ENCODE data around the gene TTC28. TPM values are rescaled to one million over a fixed set of nuclear protein-coding genes. Genes with fewer than 3 reads are reported as not detected.

TTC28 gene
- polyA plus RNA-seq, 4 donors, result 0.45 to 24.0 (median 3.7) TPM

DNA sequence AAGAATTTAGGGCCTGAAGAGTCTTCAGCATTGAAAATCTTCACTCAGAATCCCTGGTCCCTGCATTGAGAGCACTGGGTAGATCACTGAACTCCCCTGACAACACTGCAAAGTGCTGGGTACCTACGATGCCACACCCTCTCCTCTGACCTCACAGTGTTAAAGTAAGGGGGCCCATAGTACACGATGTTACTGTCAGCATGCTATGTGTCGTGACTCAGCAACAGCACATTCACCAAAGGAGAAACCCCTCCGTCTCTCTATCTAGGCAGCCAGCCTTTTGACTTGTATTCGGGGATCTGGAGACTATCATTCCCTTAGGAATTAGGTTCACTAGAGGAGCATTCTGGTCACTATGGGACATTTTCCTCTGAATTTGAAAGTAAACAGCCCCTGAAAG lies 693.2 kb downstream of the TTC28 start:
- Histone ChIP-seq H3K9me3 (ENCODE audit: control insufficient read depth in 2 of 2, insufficient read depth in 1 of 2, low read depth in 1 of 2, low read length in 1 of 2) (no peaks in the 10 kb centered on the region), H3K27ac (ENCODE audit: low read depth in 1 of 3, low read length in 2 of 3) (no peak overlapping the region), H3K4me3 (ENCODE audit: low read depth in 1 of 3, low read length in 3 of 3) (no peak overlapping the region), H3K4me1 (ENCODE audit: control insufficient read depth in 3 of 3, insufficient read depth in 2 of 3, low read depth in 1 of 3, low read length in 2 of 3) (no peaks in the 10 kb centered on the region), H3K36me3 (ENCODE audit: control insufficient read depth in 3 of 3, insufficient read depth in 2 of 3, low read depth in 1 of 3, low read length in 3 of 3) (peaks cover 2 to 85% (median 6%) of the 10 kb centered on the region in 3 donors), H3K27me3 (ENCODE audit: control insufficient read depth in 3 of 3, insufficient read depth in 3 of 3, low read length in 3 of 3) (no peaks in the 10 kb centered on the region)
- WGBS, 3 donors, result 84 to 88% (median 87%) methylated on average over 5 of the region's 5 CpGs
- no peak for FAIRE-seq
- no peak for DNase-seq

DNA sequence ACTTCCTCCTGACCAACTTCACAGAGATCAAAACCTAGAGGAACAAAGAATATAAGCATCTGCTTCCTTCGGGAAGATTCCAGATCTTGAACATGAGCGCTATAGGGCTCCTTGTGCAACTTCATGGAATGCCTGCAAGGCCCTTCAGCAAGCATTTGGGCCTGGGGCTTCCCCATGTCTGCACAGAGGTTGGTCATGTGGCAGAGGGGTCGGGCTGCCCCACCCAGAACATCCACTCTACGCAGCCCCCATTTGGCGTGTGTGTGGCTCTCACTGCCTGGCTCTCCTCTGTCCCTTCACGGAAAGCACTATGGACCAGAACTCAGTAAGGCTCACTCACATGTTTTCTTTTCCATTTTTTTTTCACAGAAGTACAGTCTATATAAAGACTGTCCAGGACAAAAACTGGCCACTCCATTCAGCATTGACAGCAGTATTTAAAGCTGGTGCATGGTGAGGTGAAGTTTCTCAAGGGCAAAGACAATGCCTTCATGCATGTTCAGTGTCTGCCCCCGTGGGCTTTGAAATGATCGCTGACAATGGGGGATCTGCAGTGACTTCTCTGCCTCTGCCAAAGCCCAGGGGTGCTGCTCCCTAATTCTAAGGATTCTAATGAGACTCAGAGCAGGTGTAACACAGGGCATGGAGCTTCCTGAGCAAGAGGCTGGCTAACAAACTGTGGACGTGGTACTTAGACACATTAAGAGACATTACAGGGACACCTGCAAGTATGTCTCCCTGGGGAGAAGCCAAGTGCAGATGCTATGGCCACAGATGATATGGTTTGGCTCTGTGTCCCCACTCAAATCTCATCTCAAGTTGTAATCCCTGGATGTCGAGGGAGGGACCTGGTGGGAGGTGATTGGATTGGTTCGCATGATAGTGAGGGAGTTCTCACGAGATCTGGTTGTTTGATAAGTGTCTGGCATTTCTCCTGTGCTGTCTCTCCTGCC lies 694.0 kb downstream of the TTC28 start:
- Histone ChIP-seq H3K27me3 (ENCODE audit: control insufficient read depth in 3 of 3, insufficient read depth in 3 of 3, low read length in 3 of 3) (no peaks in the 10 kb centered on the region), H3K4me1 (ENCODE audit: control insufficient read depth in 3 of 3, insufficient read depth in 2 of 3, low read depth in 1 of 3, low read length in 2 of 3) (no peaks in the 10 kb centered on the region), H3K9me3 (ENCODE audit: control insufficient read depth in 2 of 2, insufficient read depth in 1 of 2, low read depth in 1 of 2, low read length in 1 of 2) (no peaks in the 10 kb centered on the region), H3K27ac (ENCODE audit: low read depth in 1 of 3, low read length in 2 of 3) (no peak overlapping the region), H3K36me3 (ENCODE audit: control insufficient read depth in 3 of 3, insufficient read depth in 2 of 3, low read depth in 1 of 3, low read length in 3 of 3) (peaks cover 2 to 82% (median 6%) of the 10 kb centered on the region in 3 donors), H3K4me3 (ENCODE audit: low read depth in 1 of 3, low read length in 3 of 3) (no peak overlapping the region)
- 89 to 92% (median 91%) methylated on average over 12 of the region's 12 CpGs for WGBS, 3 donors
- FAIRE-seq (no peak), DNase-seq (no peak)

DNA sequence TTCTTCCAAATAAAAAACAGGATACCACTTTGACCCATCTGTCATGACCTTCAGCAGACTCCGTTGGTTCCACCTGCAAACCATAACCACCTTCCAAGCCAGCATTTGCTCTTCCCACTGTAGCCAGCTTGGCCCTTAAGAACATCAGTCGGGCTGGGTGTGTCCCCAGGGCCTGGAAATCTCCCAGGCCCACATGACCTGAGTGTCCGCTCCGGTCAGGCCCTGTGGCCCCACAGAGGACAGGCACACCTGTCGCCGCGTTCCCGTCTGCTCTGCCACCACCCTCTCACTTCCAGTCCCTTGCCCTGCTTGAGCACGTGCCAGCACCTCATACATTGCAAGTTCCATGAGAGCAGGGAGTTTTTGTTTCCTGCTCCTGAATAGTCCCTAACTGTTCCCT lies 694.9 kb downstream of the TTC28 start:
- Histone ChIP-seq H3K4me1 (ENCODE audit: control insufficient read depth in 3 of 3, insufficient read depth in 2 of 3, low read depth in 1 of 3, low read length in 2 of 3) (no peaks in the 10 kb centered on the region), H3K9me3 (ENCODE audit: control insufficient read depth in 2 of 2, insufficient read depth in 1 of 2, low read depth in 1 of 2, low read length in 1 of 2) (no peaks in the 10 kb centered on the region), H3K36me3 (ENCODE audit: control insufficient read depth in 3 of 3, insufficient read depth in 2 of 3, low read depth in 1 of 3, low read length in 3 of 3) (peaks cover 2 to 78% (median 6%) of the 10 kb centered on the region in 3 donors), H3K27ac (ENCODE audit: low read depth in 1 of 3, low read length in 2 of 3) (no peak overlapping the region), H3K27me3 (ENCODE audit: control insufficient read depth in 3 of 3, insufficient read depth in 3 of 3, low read length in 3 of 3) (no peaks in the 10 kb centered on the region), H3K4me3 (ENCODE audit: low read depth in 1 of 3, low read length in 3 of 3) (no peak overlapping the region)
- DNase-seq (no peak), FAIRE-seq (no peak)
- 88 to 93% (median 89%) methylated on average over 9 of the region's 9 CpGs for WGBS, 3 donors

DNA sequence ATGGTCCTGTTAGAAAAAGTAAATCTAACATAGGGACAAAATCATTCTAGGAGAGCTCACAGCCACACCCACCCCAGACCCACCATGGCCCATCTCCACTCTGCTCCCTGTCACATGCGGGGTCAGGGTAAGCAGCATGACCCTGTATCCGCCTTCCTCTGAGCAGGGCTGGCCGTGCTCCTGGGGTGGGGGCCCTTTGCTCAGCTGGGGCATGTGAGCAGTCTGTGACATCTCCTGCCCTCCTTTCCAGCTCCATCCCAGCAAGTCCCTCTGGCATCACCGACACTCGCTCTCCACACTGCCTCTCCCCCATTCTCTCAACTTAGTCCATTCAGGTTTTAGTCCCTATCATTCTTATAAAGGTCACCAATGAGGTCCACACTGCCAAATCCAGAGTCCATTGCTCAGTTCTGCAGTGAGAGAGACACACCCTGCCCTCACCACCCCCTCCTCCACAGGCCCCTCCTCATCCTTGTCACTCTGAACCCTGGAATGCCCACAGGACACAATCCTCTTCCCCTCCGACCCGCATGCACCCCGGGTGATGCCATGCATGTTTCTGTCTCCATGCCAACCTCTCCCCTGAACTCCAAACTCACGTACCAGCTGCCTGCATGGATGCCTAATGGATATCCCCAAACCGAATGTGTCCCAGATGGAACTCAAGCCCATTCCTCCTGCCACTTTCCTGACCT lies 695.5 kb downstream of the TTC28 start:
- DNase-seq (no peak), FAIRE-seq (no peak)
- 74 to 84% (median 78%) methylated on average over 10 of the region's 10 CpGs for WGBS, 3 donors
- H3K27ac ChIP-seq (ENCODE audit: low read depth in 1 of 3, low read length in 2 of 3), result no peak overlapping the region
- peaks cover 2 to 74% (median 6%) of the 10 kb centered on the region in 3 donors for H3K36me3 ChIP-seq (ENCODE audit: control insufficient read depth in 3 of 3, insufficient read depth in 2 of 3, low read depth in 1 of 3, low read length in 3 of 3)
- H3K27me3 ChIP-seq (ENCODE audit: control insufficient read depth in 3 of 3, insufficient read depth in 3 of 3, low read length in 3 of 3), result no peaks in the 10 kb centered on the region
- no peaks in the 10 kb centered on the region for H3K4me1 ChIP-seq (ENCODE audit: control insufficient read depth in 3 of 3, insufficient read depth in 2 of 3, low read depth in 1 of 3, low read length in 2 of 3)
- H3K9me3 ChIP-seq (ENCODE audit: control insufficient read depth in 2 of 2, insufficient read depth in 1 of 2, low read depth in 1 of 2, low read length in 1 of 2), result no peaks in the 10 kb centered on the region
- no peak overlapping the region for H3K4me3 ChIP-seq (ENCODE audit: low read depth in 1 of 3, low read length in 3 of 3)

DNA sequence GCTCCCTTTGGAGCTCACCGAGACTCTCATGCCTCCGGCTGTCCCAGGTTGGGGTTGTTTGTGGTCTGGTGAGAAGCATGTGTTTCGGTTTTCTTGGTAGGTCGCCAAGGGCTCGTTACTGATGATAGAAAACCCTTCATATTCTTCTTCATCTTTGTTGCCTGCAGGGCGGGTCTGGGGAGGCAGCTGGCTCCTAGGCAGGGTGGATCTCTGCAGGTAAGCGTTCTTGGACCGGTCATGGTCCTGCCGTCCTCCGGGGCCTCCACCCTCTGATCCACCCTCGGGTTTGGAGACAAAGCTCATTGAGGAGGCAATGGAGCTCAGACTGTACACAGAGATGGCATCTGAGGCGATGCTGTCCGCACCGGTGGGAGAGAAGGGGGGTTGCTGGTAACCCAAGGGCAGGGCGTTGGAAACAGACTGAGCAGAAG lies 696.3 kb downstream of the TTC28 start:
- Histone ChIP-seq H3K27me3 (ENCODE audit: control insufficient read depth in 3 of 3, insufficient read depth in 3 of 3, low read length in 3 of 3) (no peaks in the 10 kb centered on the region), H3K4me3 (ENCODE audit: low read depth in 1 of 3, low read length in 3 of 3) (no peak overlapping the region), H3K9me3 (ENCODE audit: control insufficient read depth in 2 of 2, insufficient read depth in 1 of 2, low read depth in 1 of 2, low read length in 1 of 2) (no peaks in the 10 kb centered on the region), H3K4me1 (ENCODE audit: control insufficient read depth in 3 of 3, insufficient read depth in 2 of 3, low read depth in 1 of 3, low read length in 2 of 3) (no peaks in the 10 kb centered on the region), H3K36me3 (ENCODE audit: control insufficient read depth in 3 of 3, insufficient read depth in 2 of 3, low read depth in 1 of 3, low read length in 3 of 3) (peaks cover 2 to 69% (median 6%) of the 10 kb centered on the region in 3 donors), H3K27ac (ENCODE audit: low read depth in 1 of 3, low read length in 2 of 3) (no peak overlapping the region)
- no peak for DNase-seq
- 86 to 89% (median 88%) methylated on average over 15 of the region's 15 CpGs for WGBS, 3 donors
- FAIRE-seq, result no peak

DNA sequence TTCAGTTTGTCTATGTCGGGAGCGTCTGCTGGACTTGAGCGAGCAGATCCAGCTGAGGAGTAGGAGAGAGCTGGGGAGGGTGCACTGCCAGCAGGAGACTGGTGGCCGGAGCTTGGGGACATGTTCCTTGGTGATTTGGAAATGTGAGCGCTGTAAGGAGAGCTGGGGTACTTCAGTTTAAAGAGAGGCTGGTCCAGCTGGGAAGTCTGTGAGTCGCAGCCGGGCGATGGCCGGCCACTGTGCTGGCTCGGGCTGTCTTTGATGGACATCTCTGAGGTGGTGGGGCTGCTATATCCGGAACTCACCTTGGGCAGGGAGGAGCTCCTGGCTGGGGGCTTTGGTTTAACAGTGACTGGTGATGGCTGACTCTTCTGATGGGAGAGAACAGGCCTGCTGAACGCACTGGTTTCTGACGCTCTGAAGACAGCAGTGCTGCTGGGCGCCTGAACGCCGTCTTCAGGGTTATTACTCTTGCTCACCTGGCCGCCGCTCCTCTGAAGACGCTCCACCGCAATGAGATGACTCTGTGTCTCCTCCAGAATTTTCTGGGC lies 696.9 kb downstream of the TTC28 start:
- 95 to 98% (median 95%) methylated on average over 20 of the region's 20 CpGs for WGBS, 3 donors
- peaks cover 3 to 68% (median 6%) of the 10 kb centered on the region in 3 donors for H3K36me3 ChIP-seq (ENCODE audit: control insufficient read depth in 3 of 3, insufficient read depth in 2 of 3, low read depth in 1 of 3, low read length in 3 of 3)
- FAIRE-seq, result no peak

DNA sequence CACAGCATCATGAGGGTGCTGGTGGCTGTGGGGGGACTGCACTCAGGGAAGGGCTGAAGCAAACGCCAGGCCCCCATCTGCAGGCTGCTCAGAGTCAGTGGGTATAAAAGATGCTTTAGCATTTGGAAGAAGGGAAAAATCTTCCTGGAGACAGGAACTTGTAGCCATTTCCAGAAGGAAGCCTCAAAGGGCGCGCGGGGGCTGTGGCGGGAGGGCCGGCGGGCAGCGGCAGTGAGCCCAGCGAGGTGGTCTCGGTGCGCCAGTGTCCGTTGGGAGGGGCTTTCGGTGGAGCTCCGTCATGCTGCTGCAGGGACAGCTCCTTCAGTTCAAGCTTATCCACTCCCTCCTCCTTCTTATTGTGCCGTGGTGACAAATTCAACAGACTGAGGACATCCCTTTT lies 697.5 kb downstream of the TTC28 start:
- Histone ChIP-seq H3K4me3 (ENCODE audit: low read depth in 1 of 3, low read length in 3 of 3) (no peak overlapping the region), H3K4me1 (ENCODE audit: control insufficient read depth in 3 of 3, insufficient read depth in 2 of 3, low read depth in 1 of 3, low read length in 2 of 3) (no peaks in the 10 kb centered on the region), H3K27me3 (ENCODE audit: control insufficient read depth in 3 of 3, insufficient read depth in 3 of 3, low read length in 3 of 3) (no peaks in the 10 kb centered on the region), H3K27ac (ENCODE audit: low read depth in 1 of 3, low read length in 2 of 3) (no peak overlapping the region), H3K36me3 (ENCODE audit: control insufficient read depth in 3 of 3, insufficient read depth in 2 of 3, low read depth in 1 of 3, low read length in 3 of 3) (peaks cover 4 to 62% (median 6%) of the 10 kb centered on the region in 3 donors), H3K9me3 (ENCODE audit: control insufficient read depth in 2 of 2, insufficient read depth in 1 of 2, low read depth in 1 of 2, low read length in 1 of 2) (no peaks in the 10 kb centered on the region)
- FAIRE-seq (no peak), DNase-seq (no peak)
- 96 to 97% (median 96%) methylated on average over 13 to 15 of the region's 15 CpGs for WGBS, 3 donors

More for the DNA sequence above, 696.9 kb downstream of the TTC28 start:
- DNase-seq, result no peak
- Histone ChIP-seq H3K4me3 (ENCODE audit: low read depth in 1 of 3, low read length in 3 of 3) (no peak overlapping the region), H3K27me3 (ENCODE audit: control insufficient read depth in 3 of 3, insufficient read depth in 3 of 3, low read length in 3 of 3) (no peaks in the 10 kb centered on the region), H3K27ac (ENCODE audit: low read depth in 1 of 3, low read length in 2 of 3) (no peak overlapping the region), H3K9me3 (ENCODE audit: control insufficient read depth in 2 of 2, insufficient read depth in 1 of 2, low read depth in 1 of 2, low read length in 1 of 2) (no peaks in the 10 kb centered on the region), H3K4me1 (ENCODE audit: control insufficient read depth in 3 of 3, insufficient read depth in 2 of 3, low read depth in 1 of 3, low read length in 2 of 3) (no peaks in the 10 kb centered on the region)

DNA sequence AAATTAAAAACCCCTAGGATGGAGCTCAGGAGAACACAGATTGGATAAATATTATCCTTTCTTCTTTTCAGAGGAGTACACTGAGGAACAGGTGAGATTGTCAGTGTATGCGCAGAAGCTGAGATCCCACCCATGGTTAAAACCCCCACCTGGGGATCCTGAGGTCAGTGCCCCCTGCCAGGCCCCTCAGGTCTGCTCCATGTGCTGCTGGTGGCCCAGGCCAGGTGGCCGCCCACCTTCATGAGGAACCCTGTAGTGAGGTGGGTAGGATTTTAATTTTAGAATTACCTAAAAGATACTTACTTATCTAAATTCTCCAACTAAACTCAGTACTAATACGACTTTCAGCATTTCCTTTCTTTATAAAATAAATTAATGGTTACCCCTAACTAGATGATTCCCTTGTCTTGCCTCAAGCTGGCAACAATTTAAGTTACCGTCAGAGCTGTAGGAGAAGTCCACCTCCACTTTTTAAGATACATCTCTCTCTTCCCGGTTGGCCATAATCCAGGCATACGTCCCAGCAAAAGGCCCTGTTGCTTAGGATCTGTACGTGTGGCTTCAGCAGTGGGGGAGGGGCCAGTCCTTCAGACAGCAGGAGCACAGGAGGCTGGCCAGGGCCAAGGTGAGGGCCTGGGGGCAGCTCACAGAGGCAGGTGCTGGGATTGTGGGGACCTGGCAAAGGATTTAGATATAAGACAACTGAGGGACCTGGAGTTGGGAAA lies 699.1 kb downstream of the TTC28 start:
- Histone ChIP-seq H3K36me3 (ENCODE audit: control insufficient read depth in 3 of 3, insufficient read depth in 2 of 3, low read depth in 1 of 3, low read length in 3 of 3) (peaks cover 4 to 50% (median 6%) of the 10 kb centered on the region in 3 donors), H3K27me3 (ENCODE audit: control insufficient read depth in 3 of 3, insufficient read depth in 3 of 3, low read length in 3 of 3) (no peaks in the 10 kb centered on the region), H3K4me3 (ENCODE audit: low read depth in 1 of 3, low read length in 3 of 3) (no peak overlapping the region), H3K27ac (ENCODE audit: low read depth in 1 of 3, low read length in 2 of 3) (no peak overlapping the region), H3K9me3 (ENCODE audit: control insufficient read depth in 2 of 2, insufficient read depth in 1 of 2, low read depth in 1 of 2, low read length in 1 of 2) (no peaks in the 10 kb centered on the region), H3K4me1 (ENCODE audit: control insufficient read depth in 3 of 3, insufficient read depth in 2 of 3, low read depth in 1 of 3, low read length in 2 of 3) (no peaks in the 10 kb centered on the region)
- DNase-seq (no peak), FAIRE-seq (no peak)
- 89 to 93% (median 92%) methylated on average over 7 of the region's 7 CpGs for WGBS, 3 donors

Data from small intestine (tissue), 7 donors.